ENCODE data around the gene GNB1L. TPM values are rescaled to one million over a fixed set of nuclear protein-coding genes. Genes with fewer than 3 reads are reported as not detected.
A peak's percentile ranks its signal among the peaks of the same experiment; 100 is the strongest.
"Not testable (repeated sequence)": the region's sequence is repeated elsewhere in the genome, so short reads cannot be mapped to it uniquely, and the experiment has no call there.

Gene GNB1L
- total RNA-seq, 1 experiment from 2014 or later: 96.1 TPM

DNA sequence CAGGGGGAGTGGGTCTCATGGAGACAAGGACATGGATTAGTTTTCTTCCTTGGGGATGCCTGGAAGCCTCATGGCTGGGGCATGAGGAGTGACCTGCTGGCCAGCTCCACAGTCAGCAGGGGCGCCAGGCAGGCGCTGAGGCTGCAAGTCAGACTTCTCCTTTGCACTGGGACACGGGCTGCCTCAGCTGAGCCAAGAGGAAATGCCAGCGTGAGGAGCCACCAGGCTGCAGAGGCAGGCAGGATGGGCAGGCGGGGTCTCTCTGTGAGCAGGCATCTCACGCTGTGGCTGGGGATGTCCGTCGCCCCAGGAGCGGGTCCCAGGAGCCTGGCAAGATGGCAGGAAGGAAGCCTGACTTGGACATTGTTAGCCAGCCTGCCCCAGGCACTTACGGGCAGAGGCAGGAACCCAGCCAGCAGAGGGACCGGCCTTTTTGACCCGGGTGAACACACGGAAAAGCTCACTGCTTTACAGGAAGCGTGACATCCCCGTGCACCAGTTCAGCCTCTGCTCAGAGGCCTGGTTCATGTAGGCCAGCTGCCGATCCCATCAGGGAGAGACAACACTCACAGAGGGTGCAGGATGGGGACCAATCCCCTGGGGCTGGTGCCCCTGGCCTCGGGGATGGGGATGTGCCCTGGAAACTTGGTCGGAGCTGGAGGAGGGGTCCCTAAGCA is 10.2 kb downstream of the GNB1L start:
- DNase-seq (ENCODE audit: low spot score): no peak

DNA sequence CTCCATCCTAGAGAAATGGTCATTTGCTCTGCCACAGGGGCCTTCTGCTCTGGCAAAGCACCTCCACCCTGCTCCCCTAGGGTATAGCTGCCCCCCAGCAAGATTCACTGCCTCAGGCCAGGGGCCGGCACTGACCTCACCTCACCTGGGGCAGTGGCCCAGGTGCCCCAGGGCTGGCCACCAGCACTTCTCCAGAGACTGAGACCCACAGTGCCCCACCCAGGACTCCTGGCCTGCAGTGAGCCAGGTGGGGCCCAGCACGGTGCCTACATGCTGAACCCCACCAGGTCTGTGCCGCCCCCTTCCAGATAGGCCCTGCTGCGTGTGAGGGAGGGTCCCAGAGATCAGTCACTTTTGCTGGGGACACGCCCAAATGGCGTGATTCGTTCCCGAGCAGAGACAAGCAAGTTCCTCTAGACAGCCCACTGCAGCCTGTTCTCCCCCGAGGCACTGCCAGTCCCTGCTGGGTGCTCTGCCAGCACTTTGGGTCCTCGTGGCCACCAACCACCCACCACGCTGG is 10.8 kb downstream of the GNB1L start:
- DNase-seq (ENCODE audit: low spot score): no peak

DNA sequence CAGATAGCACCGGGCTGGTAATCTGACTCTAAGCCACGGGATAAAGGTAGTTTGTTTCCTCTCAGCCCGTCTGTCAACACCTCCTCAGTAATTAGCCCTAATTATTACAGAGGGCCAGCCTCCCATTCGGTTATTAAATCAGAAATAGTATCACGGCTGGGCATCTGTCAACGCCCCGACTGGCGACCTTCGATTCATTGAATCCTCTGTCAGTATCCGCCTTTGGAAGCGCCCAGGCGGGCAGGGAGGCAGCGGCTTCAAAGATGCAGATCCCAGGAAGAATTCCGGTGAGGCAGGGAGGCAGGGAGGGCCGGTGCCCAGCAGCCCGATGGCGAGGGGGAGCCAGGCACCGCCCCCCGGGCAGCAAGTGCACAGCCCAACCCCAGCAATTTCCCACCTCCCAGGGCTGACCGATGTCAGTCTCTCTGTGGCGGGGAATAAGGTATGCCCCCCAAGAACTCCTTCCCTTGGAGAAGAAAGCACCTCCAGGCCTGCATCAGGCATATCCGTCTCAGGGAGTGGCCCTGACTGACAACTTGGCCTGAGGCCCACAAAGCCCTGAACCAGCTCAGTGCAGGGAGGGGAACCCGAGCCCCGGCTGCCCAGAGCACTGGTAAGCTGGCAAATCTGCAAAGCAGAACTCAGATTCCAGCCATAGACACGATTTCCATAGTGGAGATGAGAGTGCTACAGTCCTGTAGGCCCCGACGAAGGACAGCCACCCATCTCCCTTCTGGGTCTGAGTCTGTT is 11.4 kb downstream of the GNB1L start:
- peak; percentile 35 for DNase-seq (ENCODE audit: low spot score)

- DNase-seq (ENCODE audit: low spot score): no peak
Observed at GRCh38 chr22:19842393-19843106, 12.1 kb downstream of the GNB1L start.

DNA sequence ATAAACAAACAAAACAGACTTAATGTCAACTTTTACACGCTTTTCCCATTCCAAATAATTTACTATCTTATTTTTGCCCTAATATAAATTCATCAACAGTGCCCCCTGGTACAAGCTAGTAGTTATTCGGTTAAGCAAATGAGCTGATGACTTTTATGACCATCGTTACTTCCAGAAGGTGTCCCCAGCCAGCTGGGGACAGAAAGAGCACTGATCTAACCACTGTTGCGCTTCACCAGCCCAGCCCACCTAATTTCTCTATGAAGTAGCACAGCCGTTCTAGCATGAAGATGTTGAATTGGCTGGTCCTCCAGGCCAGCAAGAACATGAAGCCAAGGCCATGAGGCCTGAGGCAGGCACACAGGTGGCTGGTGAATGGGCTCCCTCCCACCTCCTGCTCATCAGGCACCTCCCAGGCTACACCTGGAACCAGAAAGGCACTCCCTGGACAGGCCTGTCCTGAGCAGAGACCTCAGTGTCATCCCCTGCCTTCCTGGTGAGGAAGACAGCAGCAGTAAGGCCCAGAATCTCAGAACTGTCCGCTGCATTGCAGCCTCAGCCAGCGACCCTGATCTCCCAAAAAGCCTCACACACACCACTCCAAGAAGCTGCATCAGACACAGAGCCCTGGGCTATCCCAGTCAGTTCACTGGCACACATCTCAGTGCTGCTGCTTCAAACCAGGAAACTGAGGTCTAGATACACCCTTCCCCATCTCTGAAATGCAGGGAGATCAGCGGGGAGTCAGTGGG is 12.9 kb downstream of the GNB1L start:
- peak; percentile 30 for DNase-seq (ENCODE audit: low spot score)

DNA sequence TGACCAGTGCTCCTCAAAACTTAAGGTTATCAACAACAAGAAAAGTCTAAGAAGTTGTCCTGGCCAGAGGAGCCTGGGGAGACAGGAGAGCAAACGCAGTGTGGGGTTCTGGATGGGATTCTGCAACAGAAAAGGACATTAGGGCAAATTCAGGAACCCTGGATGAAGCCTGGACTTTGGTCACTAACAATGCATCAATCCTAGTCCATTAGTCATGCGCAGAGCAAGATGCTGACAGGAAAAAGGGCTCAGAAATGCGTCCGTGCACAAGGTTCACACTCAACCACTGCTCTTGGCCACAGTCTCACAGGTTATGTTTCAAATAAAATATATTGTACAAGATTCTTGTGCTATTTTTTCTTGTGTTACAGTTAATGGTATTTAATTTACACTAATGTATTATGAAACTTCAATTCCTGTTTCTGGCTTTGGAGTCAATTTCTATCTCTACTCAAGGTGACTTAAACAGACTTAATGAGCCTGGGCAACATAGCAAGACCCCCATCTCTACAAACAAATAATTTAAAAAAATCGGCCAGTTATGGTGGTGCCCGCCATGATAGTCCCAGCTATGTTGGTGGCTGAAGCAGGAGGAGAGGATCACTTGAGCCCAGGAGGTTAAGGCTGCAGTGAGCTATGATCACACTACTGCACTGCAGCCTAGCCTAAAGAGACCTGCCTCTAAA is 13.6 kb downstream of the GNB1L start:
- peak; percentile 49 for DNase-seq (ENCODE audit: low spot score)

- DNase-seq (ENCODE audit: low spot score): no peak
Observed at GRCh38 chr22:19840059-19840458, 14.6 kb downstream of the GNB1L start.

- no peak for DNase-seq (ENCODE audit: low spot score)
Observed at GRCh38 chr22:19837915-19838314, 16.8 kb downstream of the GNB1L start.

DNA sequence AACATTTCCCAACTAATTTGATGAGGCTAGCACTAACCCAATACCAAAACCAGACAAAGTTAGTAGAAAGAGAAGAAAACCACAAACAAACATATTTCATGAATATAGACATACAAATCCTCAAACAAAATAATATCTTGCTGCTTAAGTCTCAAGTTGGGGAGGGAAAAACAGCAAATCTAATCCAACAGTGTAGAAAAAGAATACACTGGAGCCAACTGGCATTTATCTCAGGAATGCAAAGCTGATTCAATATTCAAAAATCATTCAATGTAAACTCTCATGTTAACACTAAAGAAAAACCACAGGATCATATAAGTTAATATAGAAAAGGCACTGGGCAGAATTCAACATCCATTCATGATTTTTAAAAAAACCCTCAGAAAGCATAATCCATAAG is 18.2 kb downstream of the GNB1L start:
- DNase-seq (ENCODE audit: low spot score): no peak

GRCh38 chr22:19834599-19834998 is 20.1 kb downstream of the GNB1L start:
- no peak for DNase-seq (ENCODE audit: low spot score)

GRCh38 chr22:19833327-19833726 is 21.3 kb downstream of the GNB1L start:
- DNase-seq (ENCODE audit: low spot score): not testable (repeated sequence)

GRCh38 chr22:19832476-19833108 is 22.1 kb downstream of the GNB1L start:
- no peak for DNase-seq (ENCODE audit: low spot score)

DNA sequence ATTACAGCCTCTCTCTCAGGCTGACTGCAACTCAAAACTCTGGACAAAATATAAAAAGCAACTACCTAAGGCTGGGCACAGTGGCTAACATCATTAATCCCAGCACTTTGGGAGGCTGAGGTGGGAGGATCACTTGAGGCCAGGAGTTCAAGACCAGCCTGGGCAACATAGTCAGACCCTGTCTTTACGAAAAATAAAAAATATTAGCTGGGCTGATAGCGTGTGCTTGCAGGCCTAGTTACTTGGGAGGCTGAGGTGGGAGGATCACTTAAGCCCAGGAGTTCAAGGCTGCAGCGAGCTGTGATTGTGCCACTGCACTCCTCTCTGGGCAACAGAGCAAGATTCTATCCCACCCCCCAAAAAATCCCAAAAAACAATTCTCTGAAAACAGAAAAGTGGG is 22.7 kb downstream of the GNB1L start:
- DNase-seq (ENCODE audit: low spot score): not testable (repeated sequence)

GRCh38 chr22:19831016-19831415 is 23.7 kb downstream of the GNB1L start:
- DNase-seq (ENCODE audit: low spot score): no peak

DNA sequence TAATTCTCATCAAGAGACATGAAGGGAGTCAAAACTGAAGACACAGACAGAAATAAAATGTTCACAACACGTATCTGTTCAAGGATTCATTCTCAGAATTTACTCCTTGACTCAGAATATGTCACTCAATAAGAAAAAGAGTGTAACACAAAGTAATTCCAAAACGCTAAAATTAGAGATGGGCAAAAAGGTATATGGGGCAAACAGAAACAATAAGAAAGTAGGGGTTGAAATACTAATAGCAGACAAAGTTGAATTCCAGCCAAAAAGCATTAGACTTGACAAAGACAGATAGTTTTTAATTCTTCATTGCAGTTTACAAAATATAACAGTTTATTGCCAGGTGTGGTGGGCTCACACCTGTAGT is 26.7 kb downstream of the GNB1L start:
- DNase-seq (ENCODE audit: low spot score): no peak

- DNase-seq (ENCODE audit: low spot score): no peak
Observed at GRCh38 chr22:19827341-19828034, 27.2 kb downstream of the GNB1L start.

- DNase-seq (ENCODE audit: low spot score): no peak
Observed at GRCh38 chr22:19826619-19826950, 28.1 kb downstream of the GNB1L start.

DNA sequence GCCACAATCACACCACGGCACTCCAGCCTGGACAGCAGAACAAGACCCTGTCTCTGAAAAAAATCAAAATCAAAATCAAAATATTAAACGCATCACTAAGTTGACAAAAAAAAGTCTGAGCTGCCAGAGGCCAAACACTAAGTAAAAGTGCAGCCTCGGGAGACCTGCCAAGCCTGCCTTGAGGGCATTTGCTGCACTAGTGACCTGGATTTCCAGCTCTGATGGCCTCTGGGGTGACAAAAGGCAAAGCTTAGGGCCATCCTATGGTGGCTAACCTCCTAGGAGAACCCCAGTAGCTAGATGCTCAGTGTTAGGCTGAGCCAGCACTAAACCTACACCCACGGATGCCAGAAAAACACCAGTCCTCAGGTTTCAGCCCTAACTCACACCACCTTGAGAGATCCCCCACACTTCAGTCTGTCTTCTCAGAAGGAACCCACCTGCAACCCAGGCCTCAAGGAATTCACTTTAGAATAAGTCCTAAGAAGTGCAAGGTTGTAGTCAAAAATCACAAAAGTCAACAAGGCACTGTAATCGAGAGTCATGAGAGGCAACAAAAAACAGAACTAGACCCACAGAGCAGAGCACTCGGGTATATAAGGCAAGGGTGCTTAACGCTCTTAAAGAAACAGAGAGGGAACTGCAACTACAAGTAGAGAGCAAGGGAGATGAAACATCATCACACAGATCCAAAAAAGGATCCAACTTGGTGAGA is 28.6 kb downstream of the GNB1L start:
- no peak for DNase-seq (ENCODE audit: low spot score)

DNA sequence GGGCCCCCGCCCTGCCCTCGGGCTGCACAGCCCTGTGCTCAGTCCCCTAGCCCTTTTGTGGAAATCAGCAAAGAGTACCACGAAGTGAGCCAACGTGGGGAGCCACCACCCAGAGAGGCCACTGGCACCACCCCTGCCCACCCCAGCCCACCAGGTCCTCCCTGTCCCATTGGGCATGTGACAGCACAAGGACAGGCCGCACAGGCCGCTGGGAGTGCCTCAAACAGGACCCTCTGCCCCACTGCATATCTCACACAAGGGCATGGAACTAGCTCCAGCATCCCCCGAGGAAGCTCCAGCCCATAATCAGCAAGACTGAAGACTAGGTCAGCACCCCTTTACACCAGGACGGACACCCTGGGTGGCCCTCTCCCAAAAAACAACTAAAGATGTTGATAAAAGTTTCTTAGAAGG is 29.7 kb downstream of the GNB1L start:
- no peak for DNase-seq (ENCODE audit: low spot score)

Measured in HT-29 (cell line).